ENCODE data around the gene LHFPL2. TPM values are rescaled to one million over a fixed set of nuclear protein-coding genes. Genes with fewer than 3 reads are reported as not detected.
A peak's percentile ranks its signal among the peaks of the same experiment; 100 is the strongest.

Gene LHFPL2
- total RNA-seq, 1 experiment from 2014 or later = 43.6 TPM

DNA sequence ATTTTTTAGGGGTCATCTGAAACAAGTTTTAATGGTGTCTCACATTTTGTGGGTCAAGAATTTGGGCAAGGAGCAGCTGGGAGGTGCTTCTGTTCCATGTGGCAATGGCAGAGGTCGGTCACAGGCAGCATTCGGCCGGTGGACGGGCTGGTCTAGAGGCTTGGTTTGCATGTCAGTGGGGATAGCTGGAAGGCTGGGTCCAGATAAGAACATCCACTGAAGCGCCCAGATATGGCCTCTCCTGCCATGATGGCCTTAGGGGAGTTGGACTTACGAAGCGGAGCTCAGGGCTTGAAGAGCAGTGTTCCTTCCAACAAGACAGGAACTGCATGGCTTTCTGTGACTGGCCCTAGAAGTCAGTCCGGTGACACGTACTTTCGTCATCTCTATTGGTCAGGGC is 30.3 kb downstream of the LHFPL2 start:
- Mint-ChIP-seq H3K27me3 (ENCODE audit: unreplicated experiment) (no peaks in the 10 kb centered on the region), H3K4me3 (ENCODE audit: low read depth, unreplicated experiment) (no peak overlapping the region), H3K27ac (ENCODE audit: unreplicated experiment) (no peak overlapping the region), H3K4me1 (ENCODE audit: low read depth, unreplicated experiment) (peaks cover 44% of the 10 kb centered on the region), H3K9me3 (ENCODE audit: low read depth, unreplicated experiment) (no peaks in the 10 kb centered on the region), H3K36me3 (ENCODE audit: insufficient read depth, unreplicated experiment) (peaks cover 26% of the 10 kb centered on the region)
- no peak for DNase-seq
- CTCF ChIA-PET = no interaction called here
- TF ChIP-seq, protein P1, sequence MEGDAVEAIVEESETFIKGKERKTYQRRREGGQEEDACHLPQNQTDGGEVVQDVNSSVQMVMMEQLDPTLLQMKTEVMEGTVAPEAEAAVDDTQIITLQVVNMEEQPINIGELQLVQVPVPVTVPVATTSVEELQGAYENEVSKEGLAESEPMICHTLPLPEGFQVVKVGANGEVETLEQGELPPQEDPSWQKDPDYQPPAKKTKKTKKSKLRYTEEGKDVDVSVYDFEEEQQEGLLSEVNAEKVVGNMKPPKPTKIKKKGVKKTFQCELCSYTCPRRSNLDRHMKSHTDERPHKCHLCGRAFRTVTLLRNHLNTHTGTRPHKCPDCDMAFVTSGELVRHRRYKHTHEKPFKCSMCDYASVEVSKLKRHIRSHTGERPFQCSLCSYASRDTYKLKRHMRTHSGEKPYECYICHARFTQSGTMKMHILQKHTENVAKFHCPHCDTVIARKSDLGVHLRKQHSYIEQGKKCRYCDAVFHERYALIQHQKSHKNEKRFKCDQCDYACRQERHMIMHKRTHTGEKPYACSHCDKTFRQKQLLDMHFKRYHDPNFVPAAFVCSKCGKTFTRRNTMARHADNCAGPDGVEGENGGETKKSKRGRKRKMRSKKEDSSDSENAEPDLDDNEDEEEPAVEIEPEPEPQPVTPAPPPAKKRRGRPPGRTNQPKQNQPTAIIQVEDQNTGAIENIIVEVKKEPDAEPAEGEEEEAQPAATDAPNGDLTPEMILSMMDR (IDR thresholded peaks at IDR 0.05; ENCODE audit: unreplicated experiment) = no peak
- BruUV-seq (replicated peaks) = no TSS peak
- intact Hi-C loops (cut with micrococcal nuclease; ENCODE audit: unreplicated experiment) = no loop called here

DNA sequence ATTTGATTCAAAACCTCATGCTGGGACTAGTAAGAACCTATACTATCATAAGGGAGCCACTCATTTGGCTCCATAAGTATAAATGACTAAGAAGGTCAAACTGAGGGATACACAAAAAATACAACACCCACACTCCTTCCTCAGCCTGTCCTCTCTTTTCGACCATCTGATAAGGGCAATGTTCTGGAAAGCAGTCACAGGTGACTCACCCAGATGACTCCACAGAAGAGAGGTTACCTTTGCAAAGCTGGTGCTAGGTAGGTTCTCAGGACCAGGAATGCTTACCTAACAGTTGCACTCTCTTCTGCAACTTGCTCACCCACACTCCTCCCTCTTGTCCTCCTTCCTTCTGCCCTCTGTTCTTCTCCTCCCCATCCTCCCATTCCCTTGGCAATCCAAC is 32.9 kb downstream of the LHFPL2 start:
- DNase-seq = peak; percentile 30
- H3K9me3 Mint-ChIP-seq (ENCODE audit: low read depth, unreplicated experiment) = no peaks in the 10 kb centered on the region
- H3K27ac Mint-ChIP-seq (ENCODE audit: unreplicated experiment) = peak overlapping the region; percentile 19
- H3K4me1 Mint-ChIP-seq (ENCODE audit: low read depth, unreplicated experiment) = peaks cover 21% of the 10 kb centered on the region
- H3K4me3 Mint-ChIP-seq (ENCODE audit: low read depth, unreplicated experiment) = no peak overlapping the region
- peaks cover 14% of the 10 kb centered on the region for H3K36me3 Mint-ChIP-seq (ENCODE audit: insufficient read depth, unreplicated experiment)
- intact Hi-C loops (cut with micrococcal nuclease; ENCODE audit: unreplicated experiment) = no loop called here
- H3K27me3 Mint-ChIP-seq (ENCODE audit: unreplicated experiment) = no peaks in the 10 kb centered on the region
- BruUV-seq (replicated peaks) = no TSS peak
- TF ChIP-seq, protein P1 (IDR thresholded peaks at IDR 0.05; ENCODE audit: unreplicated experiment) = no peak
- CTCF ChIA-PET = no interaction called here

DNA sequence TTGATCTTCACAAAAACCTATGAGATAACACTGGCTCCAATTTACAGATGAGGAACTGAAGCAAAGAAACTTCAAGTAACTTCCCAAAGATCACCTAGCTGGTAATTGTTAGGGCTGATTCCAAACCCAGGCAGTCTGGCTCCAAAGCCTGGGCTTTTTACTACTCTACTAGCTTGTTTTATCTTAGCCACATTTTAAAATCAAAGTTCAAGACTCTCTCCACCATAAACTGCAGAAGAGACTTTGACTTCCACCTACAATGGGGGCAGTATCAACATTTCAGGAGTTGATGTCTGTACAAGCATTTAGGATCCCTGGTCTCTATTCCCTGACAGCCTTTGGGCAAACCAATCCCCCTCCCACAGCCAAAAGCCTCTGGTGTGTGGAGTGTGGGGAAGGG is 33.8 kb downstream of the LHFPL2 start:
- Mint-ChIP-seq H3K27me3 (ENCODE audit: unreplicated experiment) (no peaks in the 10 kb centered on the region), H3K4me1 (ENCODE audit: low read depth, unreplicated experiment) (peaks cover 21% of the 10 kb centered on the region), H3K4me3 (ENCODE audit: low read depth, unreplicated experiment) (no peak overlapping the region), H3K27ac (ENCODE audit: unreplicated experiment) (no peak overlapping the region), H3K9me3 (ENCODE audit: low read depth, unreplicated experiment) (no peaks in the 10 kb centered on the region), H3K36me3 (ENCODE audit: insufficient read depth, unreplicated experiment) (peaks cover 14% of the 10 kb centered on the region)
- TF ChIP-seq, protein P1 (IDR thresholded peaks at IDR 0.05; ENCODE audit: unreplicated experiment) = no peak
- CTCF ChIA-PET = no interaction called here
- no TSS peak for BruUV-seq (replicated peaks)
- intact Hi-C loops (cut with micrococcal nuclease; ENCODE audit: unreplicated experiment) = no loop called here
- DNase-seq = no peak

DNA sequence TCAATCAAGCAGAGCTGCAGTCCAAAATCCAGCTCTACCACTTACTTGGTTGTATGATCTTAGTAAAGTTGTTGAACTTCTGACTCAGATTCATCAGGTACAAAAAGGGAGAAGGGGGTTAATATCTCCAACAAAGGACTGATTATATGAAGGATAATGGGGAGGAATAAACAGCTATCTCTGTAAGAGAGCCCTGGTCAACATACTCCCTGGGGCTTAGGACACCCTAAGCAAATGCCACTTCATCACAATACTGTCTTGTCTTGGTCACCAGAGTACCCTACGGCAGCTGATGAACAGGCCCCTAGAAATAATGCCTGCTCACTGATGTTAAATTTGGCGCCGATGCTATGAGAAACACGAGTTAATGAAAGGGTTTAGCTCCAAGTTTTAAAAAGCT is 34.8 kb downstream of the LHFPL2 start:
- DNase-seq = no peak
- peaks cover 21% of the 10 kb centered on the region for H3K4me1 Mint-ChIP-seq (ENCODE audit: low read depth, unreplicated experiment)
- no peaks in the 10 kb centered on the region for H3K27me3 Mint-ChIP-seq (ENCODE audit: unreplicated experiment)
- H3K27ac Mint-ChIP-seq (ENCODE audit: unreplicated experiment) = no peak overlapping the region
- TF ChIP-seq, protein P1 (IDR thresholded peaks at IDR 0.05; ENCODE audit: unreplicated experiment) = no peak
- peaks cover 14% of the 10 kb centered on the region for H3K36me3 Mint-ChIP-seq (ENCODE audit: insufficient read depth, unreplicated experiment)
- no peaks in the 10 kb centered on the region for H3K9me3 Mint-ChIP-seq (ENCODE audit: low read depth, unreplicated experiment)
- BruUV-seq (replicated peaks) = no TSS peak
- intact Hi-C loops (cut with micrococcal nuclease; ENCODE audit: unreplicated experiment) = no loop called here
- no peak overlapping the region for H3K4me3 Mint-ChIP-seq (ENCODE audit: low read depth, unreplicated experiment)
- CTCF ChIA-PET = interaction anchor here (1.4 kb wide), 1 partner anchor 12 kb away, joined by 4 read pairs; no protein-coding TSS in a partner anchor

Data from Calu3 (cell line).